Measurements from ENCODE around the gene LDLRAD4.

The LDLRAD4 gene

GRCh38 chr18:13362607-13363006 is 144.0 kb downstream of the LDLRAD4 start:
- Histone ChIP-seq H3K9ac (ENCODE audit: low read length) (no peak overlapping the region), H3K4me2 (ENCODE audit: low read depth, low read length, poor library complexity, severe bottlenecking) (no peak overlapping the region), H3K9me2 (replicated peaks; ENCODE audit: insufficient read depth, low read length) (no peaks in the 10 kb centered on the region), H3K4me3 (ENCODE audit: insufficient read depth, low read length, poor library complexity, severe bottlenecking) (no peak overlapping the region), H2AFZ (ENCODE audit: low read depth, low read length, severe bottlenecking) (no peak overlapping the region), H3K79me2 (ENCODE audit: insufficient read depth, low read length) (no peaks in the 10 kb centered on the region), H3K9me3 (ENCODE audit: insufficient read depth, low read length) (no peaks in the 10 kb centered on the region), H3F3A (ENCODE audit: insufficient read depth) (no peaks in the 10 kb centered on the region), H3K36me3 (ENCODE audit: low read length) (no peaks in the 10 kb centered on the region), H4K20me1 (ENCODE audit: low read depth, low read length) (no peaks in the 10 kb centered on the region), H3K27ac (ENCODE audit: low read depth, low read length) (no peak overlapping the region), H3K27me3 (ENCODE audit: low read length) (no peaks in the 10 kb centered on the region)
- TF ChIP-seq, protein P1, sequence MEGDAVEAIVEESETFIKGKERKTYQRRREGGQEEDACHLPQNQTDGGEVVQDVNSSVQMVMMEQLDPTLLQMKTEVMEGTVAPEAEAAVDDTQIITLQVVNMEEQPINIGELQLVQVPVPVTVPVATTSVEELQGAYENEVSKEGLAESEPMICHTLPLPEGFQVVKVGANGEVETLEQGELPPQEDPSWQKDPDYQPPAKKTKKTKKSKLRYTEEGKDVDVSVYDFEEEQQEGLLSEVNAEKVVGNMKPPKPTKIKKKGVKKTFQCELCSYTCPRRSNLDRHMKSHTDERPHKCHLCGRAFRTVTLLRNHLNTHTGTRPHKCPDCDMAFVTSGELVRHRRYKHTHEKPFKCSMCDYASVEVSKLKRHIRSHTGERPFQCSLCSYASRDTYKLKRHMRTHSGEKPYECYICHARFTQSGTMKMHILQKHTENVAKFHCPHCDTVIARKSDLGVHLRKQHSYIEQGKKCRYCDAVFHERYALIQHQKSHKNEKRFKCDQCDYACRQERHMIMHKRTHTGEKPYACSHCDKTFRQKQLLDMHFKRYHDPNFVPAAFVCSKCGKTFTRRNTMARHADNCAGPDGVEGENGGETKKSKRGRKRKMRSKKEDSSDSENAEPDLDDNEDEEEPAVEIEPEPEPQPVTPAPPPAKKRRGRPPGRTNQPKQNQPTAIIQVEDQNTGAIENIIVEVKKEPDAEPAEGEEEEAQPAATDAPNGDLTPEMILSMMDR (IDR thresholded peaks at IDR 0.05; ENCODE audit: insufficient read depth, low read length, poor library complexity, severe bottlenecking) = no peak
- no peak for TF ChIP-seq EZH2phosphoT487 (conservative IDR thresholded peaks at IDR 0.05; ENCODE audit: low read length)

GRCh38 chr18:13363359-13363758 is 144.8 kb downstream of the LDLRAD4 start:
- H2AFZ ChIP-seq (ENCODE audit: low read depth, low read length, severe bottlenecking) = no peak overlapping the region
- H3K27ac ChIP-seq (ENCODE audit: low read depth, low read length) = no peak overlapping the region
- no peak overlapping the region for H3K9ac ChIP-seq (ENCODE audit: low read length)
- H3K4me2 ChIP-seq (ENCODE audit: low read depth, low read length, poor library complexity, severe bottlenecking) = no peak overlapping the region
- TF ChIP-seq, protein P1 (IDR thresholded peaks at IDR 0.05; ENCODE audit: insufficient read depth, low read length, poor library complexity, severe bottlenecking) = no peak
- no peak for TF ChIP-seq EZH2phosphoT487 (conservative IDR thresholded peaks at IDR 0.05; ENCODE audit: low read length)
- no peaks in the 10 kb centered on the region for H3K36me3 ChIP-seq (ENCODE audit: low read length)
- H3K4me3 ChIP-seq (ENCODE audit: insufficient read depth, low read length, poor library complexity, severe bottlenecking) = no peak overlapping the region
- no peaks in the 10 kb centered on the region for H3K9me3 ChIP-seq (ENCODE audit: insufficient read depth, low read length)
- H3K27me3 ChIP-seq (ENCODE audit: low read length) = no peaks in the 10 kb centered on the region
- H4K20me1 ChIP-seq (ENCODE audit: low read depth, low read length) = no peaks in the 10 kb centered on the region
- H3K9me2 ChIP-seq (replicated peaks; ENCODE audit: insufficient read depth, low read length) = no peaks in the 10 kb centered on the region
- H3F3A ChIP-seq (ENCODE audit: insufficient read depth) = no peaks in the 10 kb centered on the region
- no peaks in the 10 kb centered on the region for H3K79me2 ChIP-seq (ENCODE audit: insufficient read depth, low read length)

GRCh38 chr18:13364721-13365205 is 146.2 kb downstream of the LDLRAD4 start:
- H2AFZ ChIP-seq (ENCODE audit: low read depth, low read length, severe bottlenecking) = no peak overlapping the region
- no peak overlapping the region for H3K27ac ChIP-seq (ENCODE audit: low read depth, low read length)
- no peak overlapping the region for H3K4me3 ChIP-seq (ENCODE audit: insufficient read depth, low read length, poor library complexity, severe bottlenecking)
- no peak for TF ChIP-seq EZH2phosphoT487 (conservative IDR thresholded peaks at IDR 0.05; ENCODE audit: low read length)
- TF ChIP-seq, protein P1 (IDR thresholded peaks at IDR 0.05; ENCODE audit: insufficient read depth, low read length, poor library complexity, severe bottlenecking) = no peak
- H3K36me3 ChIP-seq (ENCODE audit: low read length) = no peaks in the 10 kb centered on the region
- H3K27me3 ChIP-seq (ENCODE audit: low read length) = no peaks in the 10 kb centered on the region
- no peaks in the 10 kb centered on the region for H3K79me2 ChIP-seq (ENCODE audit: insufficient read depth, low read length)
- H4K20me1 ChIP-seq (ENCODE audit: low read depth, low read length) = no peaks in the 10 kb centered on the region
- no peaks in the 10 kb centered on the region for H3K9me2 ChIP-seq (replicated peaks; ENCODE audit: insufficient read depth, low read length)
- no peaks in the 10 kb centered on the region for H3F3A ChIP-seq (ENCODE audit: insufficient read depth)
- H3K4me2 ChIP-seq (ENCODE audit: low read depth, low read length, poor library complexity, severe bottlenecking) = no peak overlapping the region
- H3K9me3 ChIP-seq (ENCODE audit: insufficient read depth, low read length) = no peaks in the 10 kb centered on the region
- no peak overlapping the region for H3K9ac ChIP-seq (ENCODE audit: low read length)

Measured in SU-DHL-6 (cell line).